ENCODE data around the gene CENPB.

GRCh38 chr20:3786665-3787323 lies at the start of gene CENPB:
- TF ChIP-seq, protein P1, sequence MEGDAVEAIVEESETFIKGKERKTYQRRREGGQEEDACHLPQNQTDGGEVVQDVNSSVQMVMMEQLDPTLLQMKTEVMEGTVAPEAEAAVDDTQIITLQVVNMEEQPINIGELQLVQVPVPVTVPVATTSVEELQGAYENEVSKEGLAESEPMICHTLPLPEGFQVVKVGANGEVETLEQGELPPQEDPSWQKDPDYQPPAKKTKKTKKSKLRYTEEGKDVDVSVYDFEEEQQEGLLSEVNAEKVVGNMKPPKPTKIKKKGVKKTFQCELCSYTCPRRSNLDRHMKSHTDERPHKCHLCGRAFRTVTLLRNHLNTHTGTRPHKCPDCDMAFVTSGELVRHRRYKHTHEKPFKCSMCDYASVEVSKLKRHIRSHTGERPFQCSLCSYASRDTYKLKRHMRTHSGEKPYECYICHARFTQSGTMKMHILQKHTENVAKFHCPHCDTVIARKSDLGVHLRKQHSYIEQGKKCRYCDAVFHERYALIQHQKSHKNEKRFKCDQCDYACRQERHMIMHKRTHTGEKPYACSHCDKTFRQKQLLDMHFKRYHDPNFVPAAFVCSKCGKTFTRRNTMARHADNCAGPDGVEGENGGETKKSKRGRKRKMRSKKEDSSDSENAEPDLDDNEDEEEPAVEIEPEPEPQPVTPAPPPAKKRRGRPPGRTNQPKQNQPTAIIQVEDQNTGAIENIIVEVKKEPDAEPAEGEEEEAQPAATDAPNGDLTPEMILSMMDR (IDR thresholded peaks at IDR 0.05) = peak in 5 of 7 experiments; percentile 41 to 92 (median 74)
- peak in 2 of 3 donors; percentile 61 to 62 for TF ChIP-seq POLR2AphosphoS5 (IDR thresholded peaks at IDR 0.05)
